Measurements from ENCODE around the gene TCF7L2.

Gene TCF7L2

DNA sequence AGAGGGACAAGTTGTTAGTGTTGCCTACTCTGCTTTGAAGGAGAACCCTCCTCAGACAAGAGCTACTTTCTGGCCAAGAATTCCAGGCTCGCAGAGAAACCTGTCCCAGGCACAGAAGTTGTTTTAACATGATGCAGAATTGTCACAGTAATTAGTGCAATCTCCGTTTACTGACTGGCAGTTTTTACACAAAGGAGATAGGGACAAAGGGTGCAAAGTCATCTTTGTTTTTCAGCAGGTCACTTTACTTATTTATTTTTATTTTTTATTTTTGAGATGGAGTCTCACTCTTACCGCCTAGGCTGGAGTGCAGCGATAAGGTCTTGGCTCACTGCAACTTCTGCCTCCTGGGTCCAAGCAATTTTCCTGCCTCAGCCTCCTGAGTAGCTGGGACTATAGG lies 12.3 kb downstream of the TCF7L2 start:
- no peak overlapping the region for H2AFZ ChIP-seq (ENCODE audit: low read length)
- H3K27me3 ChIP-seq (ENCODE audit: insufficient read depth, low read length): no peaks in the 10 kb centered on the region
- no peaks in the 10 kb centered on the region for H3K9me3 ChIP-seq (ENCODE audit: low read length)
- TF ChIP-seq, protein P1, sequence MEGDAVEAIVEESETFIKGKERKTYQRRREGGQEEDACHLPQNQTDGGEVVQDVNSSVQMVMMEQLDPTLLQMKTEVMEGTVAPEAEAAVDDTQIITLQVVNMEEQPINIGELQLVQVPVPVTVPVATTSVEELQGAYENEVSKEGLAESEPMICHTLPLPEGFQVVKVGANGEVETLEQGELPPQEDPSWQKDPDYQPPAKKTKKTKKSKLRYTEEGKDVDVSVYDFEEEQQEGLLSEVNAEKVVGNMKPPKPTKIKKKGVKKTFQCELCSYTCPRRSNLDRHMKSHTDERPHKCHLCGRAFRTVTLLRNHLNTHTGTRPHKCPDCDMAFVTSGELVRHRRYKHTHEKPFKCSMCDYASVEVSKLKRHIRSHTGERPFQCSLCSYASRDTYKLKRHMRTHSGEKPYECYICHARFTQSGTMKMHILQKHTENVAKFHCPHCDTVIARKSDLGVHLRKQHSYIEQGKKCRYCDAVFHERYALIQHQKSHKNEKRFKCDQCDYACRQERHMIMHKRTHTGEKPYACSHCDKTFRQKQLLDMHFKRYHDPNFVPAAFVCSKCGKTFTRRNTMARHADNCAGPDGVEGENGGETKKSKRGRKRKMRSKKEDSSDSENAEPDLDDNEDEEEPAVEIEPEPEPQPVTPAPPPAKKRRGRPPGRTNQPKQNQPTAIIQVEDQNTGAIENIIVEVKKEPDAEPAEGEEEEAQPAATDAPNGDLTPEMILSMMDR (IDR thresholded peaks at IDR 0.05; ENCODE audit: low read length): no peak
- no peak for TF ChIP-seq EZH2 (IDR thresholded peaks at IDR 0.05; ENCODE audit: borderline replicate concordance, low read length)
- H3K4me2 ChIP-seq (ENCODE audit: low read length): no peak overlapping the region
- peaks cover 71% of the 10 kb centered on the region for H3K79me2 ChIP-seq (ENCODE audit: insufficient read depth, low read length)
- no peaks in the 10 kb centered on the region for H3F3A ChIP-seq (ENCODE audit: insufficient read depth, low read length)
- H3K4me3 ChIP-seq (ENCODE audit: low read depth, low read length, poor library complexity, severe bottlenecking): no peak overlapping the region
- no peaks in the 10 kb centered on the region for H3K9me2 ChIP-seq (ENCODE audit: low read depth, low read length)
- peaks cover 50% of the 10 kb centered on the region for H3K36me3 ChIP-seq (ENCODE audit: insufficient read depth, low read length)
- H3K27ac ChIP-seq (ENCODE audit: low read depth, low read length, poor library complexity, severe bottlenecking): no peak overlapping the region
- H4K20me1 ChIP-seq (ENCODE audit: insufficient read depth, low read length): no peaks in the 10 kb centered on the region
- H3K4me1 ChIP-seq (ENCODE audit: insufficient read depth, low read length, severe bottlenecking): peaks cover 54% of the 10 kb centered on the region
- no peak overlapping the region for H3K9ac ChIP-seq (ENCODE audit: low read length)

DNA sequence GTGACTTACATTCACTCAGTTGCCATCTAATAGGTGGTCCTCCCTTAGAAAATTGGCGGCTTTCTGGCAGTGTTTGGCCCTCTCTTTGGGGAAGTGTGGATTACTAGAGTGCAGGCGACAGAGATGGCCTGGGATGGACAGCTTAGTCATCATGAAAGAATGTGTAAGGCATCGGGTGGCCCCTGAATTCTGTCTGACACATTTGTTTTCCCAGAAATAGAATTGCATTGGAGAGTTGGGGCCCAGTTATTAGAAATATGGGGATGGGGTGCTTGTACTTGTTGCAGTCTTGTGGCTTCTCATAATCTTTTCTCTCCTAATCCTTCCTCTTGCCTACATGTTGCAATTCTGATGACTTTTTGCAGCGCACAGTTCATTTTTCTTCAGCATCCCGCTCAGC lies 13.8 kb downstream of the TCF7L2 start:
- TF ChIP-seq, protein P1 (IDR thresholded peaks at IDR 0.05; ENCODE audit: low read length): no peak
- no peak for TF ChIP-seq EZH2 (IDR thresholded peaks at IDR 0.05; ENCODE audit: borderline replicate concordance, low read length)
- H3K9me2 ChIP-seq (ENCODE audit: low read depth, low read length): no peaks in the 10 kb centered on the region
- no peaks in the 10 kb centered on the region for H3K9me3 ChIP-seq (ENCODE audit: low read length)
- no peak overlapping the region for H2AFZ ChIP-seq (ENCODE audit: low read length)
- H3K9ac ChIP-seq (ENCODE audit: low read length): no peak overlapping the region
- no peak overlapping the region for H3K4me2 ChIP-seq (ENCODE audit: low read length)
- peaks cover 48% of the 10 kb centered on the region for H3K36me3 ChIP-seq (ENCODE audit: insufficient read depth, low read length)
- no peaks in the 10 kb centered on the region for H4K20me1 ChIP-seq (ENCODE audit: insufficient read depth, low read length)
- peaks cover 39% of the 10 kb centered on the region for H3K4me1 ChIP-seq (ENCODE audit: insufficient read depth, low read length, severe bottlenecking)
- H3K79me2 ChIP-seq (ENCODE audit: insufficient read depth, low read length): peaks cover 59% of the 10 kb centered on the region
- no peak overlapping the region for H3K4me3 ChIP-seq (ENCODE audit: low read depth, low read length, poor library complexity, severe bottlenecking)
- H3K27me3 ChIP-seq (ENCODE audit: insufficient read depth, low read length): no peaks in the 10 kb centered on the region
- H3K27ac ChIP-seq (ENCODE audit: low read depth, low read length, poor library complexity, severe bottlenecking): no peak overlapping the region
- no peaks in the 10 kb centered on the region for H3F3A ChIP-seq (ENCODE audit: insufficient read depth, low read length)

DNA sequence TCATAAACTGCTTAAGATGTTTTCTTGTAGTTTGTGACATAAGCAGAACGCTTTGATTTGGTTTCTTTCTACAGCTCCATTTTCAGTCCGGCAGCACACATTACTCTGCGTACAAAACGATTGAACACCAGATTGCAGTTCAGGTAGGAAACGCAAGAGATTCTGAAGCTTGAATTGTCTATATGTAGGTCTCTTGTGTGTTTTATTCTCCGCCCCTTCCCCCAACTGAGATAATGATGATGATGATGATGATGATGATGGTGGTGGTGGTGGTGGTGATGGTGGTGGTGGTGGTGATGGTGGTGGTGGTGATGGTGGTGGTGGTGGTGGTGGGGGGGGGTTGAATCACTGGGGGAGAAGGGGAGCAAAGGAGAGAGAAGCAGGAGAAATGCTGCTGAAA lies 14.4 kb downstream of the TCF7L2 start:
- Histone ChIP-seq H3K9me3 (ENCODE audit: low read length) (no peaks in the 10 kb centered on the region), H3K4me2 (ENCODE audit: low read length) (no peak overlapping the region), H2AFZ (ENCODE audit: low read length) (no peak overlapping the region), H3K4me3 (ENCODE audit: low read depth, low read length, poor library complexity, severe bottlenecking) (no peak overlapping the region), H3K9me2 (ENCODE audit: low read depth, low read length) (no peaks in the 10 kb centered on the region), H3K9ac (ENCODE audit: low read length) (no peak overlapping the region), H3K79me2 (ENCODE audit: insufficient read depth, low read length) (peaks cover 59% of the 10 kb centered on the region), H3K27me3 (ENCODE audit: insufficient read depth, low read length) (no peaks in the 10 kb centered on the region), H3F3A (ENCODE audit: insufficient read depth, low read length) (no peaks in the 10 kb centered on the region), H3K27ac (ENCODE audit: low read depth, low read length, poor library complexity, severe bottlenecking) (no peak overlapping the region), H3K4me1 (ENCODE audit: insufficient read depth, low read length, severe bottlenecking) (peaks cover 33% of the 10 kb centered on the region), H3K36me3 (ENCODE audit: insufficient read depth, low read length) (peaks cover 51% of the 10 kb centered on the region), H4K20me1 (ENCODE audit: insufficient read depth, low read length) (no peaks in the 10 kb centered on the region)
- TF ChIP-seq EZH2 (IDR thresholded peaks at IDR 0.05; ENCODE audit: borderline replicate concordance, low read length): no peak

DNA sequence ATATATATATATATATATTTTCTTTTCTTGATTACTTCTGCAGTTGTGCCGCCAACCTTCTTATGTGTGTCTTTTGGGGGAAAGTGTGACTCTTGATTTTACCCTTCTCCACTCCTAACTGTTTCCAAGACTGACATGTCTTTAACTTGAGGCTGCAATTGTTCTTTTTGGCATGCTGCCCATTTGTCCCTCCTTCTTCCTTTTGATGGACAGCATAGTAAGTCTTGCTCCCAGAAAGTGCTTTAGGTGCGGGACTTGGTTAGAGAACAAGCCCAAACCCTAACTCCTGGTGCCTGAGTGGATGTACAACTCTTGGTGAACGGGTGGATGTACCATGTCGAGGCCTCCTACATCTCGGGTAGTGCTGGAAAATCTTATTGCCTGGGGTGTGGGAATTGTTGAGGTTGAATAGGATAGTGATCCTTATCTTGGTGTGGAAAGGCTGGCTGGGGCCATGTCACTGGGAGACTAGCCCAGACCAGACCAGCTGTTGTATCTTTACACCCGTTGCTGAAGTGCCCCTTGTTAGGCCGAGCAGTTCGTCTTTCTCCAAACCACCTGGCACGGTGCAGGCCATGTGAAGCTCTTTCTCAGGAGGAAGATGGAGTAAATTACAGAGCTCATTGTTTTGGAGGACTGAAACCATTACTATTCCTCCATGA lies 16.3 kb downstream of the TCF7L2 start:
- H3K27me3 ChIP-seq (ENCODE audit: insufficient read depth, low read length): no peaks in the 10 kb centered on the region
- H2AFZ ChIP-seq (ENCODE audit: low read length): no peak overlapping the region
- peaks cover 61% of the 10 kb centered on the region for H3K36me3 ChIP-seq (ENCODE audit: insufficient read depth, low read length)
- H3K9me3 ChIP-seq (ENCODE audit: low read length): no peaks in the 10 kb centered on the region
- no peak overlapping the region for H3K9ac ChIP-seq (ENCODE audit: low read length)
- no peak overlapping the region for H3K4me3 ChIP-seq (ENCODE audit: low read depth, low read length, poor library complexity, severe bottlenecking)
- H3K79me2 ChIP-seq (ENCODE audit: insufficient read depth, low read length): peaks cover 52% of the 10 kb centered on the region
- H3K27ac ChIP-seq (ENCODE audit: low read depth, low read length, poor library complexity, severe bottlenecking): no peak overlapping the region
- H4K20me1 ChIP-seq (ENCODE audit: insufficient read depth, low read length): no peaks in the 10 kb centered on the region
- no peak overlapping the region for H3K4me2 ChIP-seq (ENCODE audit: low read length)
- no peaks in the 10 kb centered on the region for H3K9me2 ChIP-seq (ENCODE audit: low read depth, low read length)
- no peaks in the 10 kb centered on the region for H3F3A ChIP-seq (ENCODE audit: insufficient read depth, low read length)
- peaks cover 14% of the 10 kb centered on the region for H3K4me1 ChIP-seq (ENCODE audit: insufficient read depth, low read length, severe bottlenecking)
- no peak for TF ChIP-seq EZH2 (IDR thresholded peaks at IDR 0.05; ENCODE audit: borderline replicate concordance, low read length)
- TF ChIP-seq, protein P1 (IDR thresholded peaks at IDR 0.05; ENCODE audit: low read length): no peak
